Neuronal stem cell (in vitro differentiated cells): ENCODE results near the gene RER1.

Experiments used
- DNase-seq: peaks from one replicate; pipeline ENCODE4 v3.0.0-alpha.2; 2013; ENCODE audit warnings: low spot score
- H2AFZ ChIP-seq: one replicate; pipeline ENCODE4 v1.6.1; 2013; ENCODE audit warnings: mild to moderate bottlenecking, low read length, inconsistent platforms
- H2AK5ac ChIP-seq: 2 replicates; pipeline ENCODE4 v1.6.1; 2013; ENCODE audit warnings: low read depth, mild to moderate bottlenecking, inconsistent platforms, low read length, moderate library complexity, mixed read lengths
- H2BK120ac ChIP-seq: 2 replicates; pipeline ENCODE4 v1.6.1; 2013; ENCODE audit warnings: low read depth, mild to moderate bottlenecking, inconsistent platforms, low read length, moderate library complexity, mixed read lengths
- H2BK12ac ChIP-seq: one replicate; pipeline ENCODE4 v1.6.1; 2013; ENCODE audit warnings: low read length, inconsistent platforms
- H2BK15ac ChIP-seq: 2 replicates; pipeline ENCODE4 v1.6.1; 2013; ENCODE audit warnings: mild to moderate bottlenecking, low read length, inconsistent platforms, mixed read lengths
- H2BK5ac ChIP-seq: one replicate; pipeline ENCODE4 v1.6.1; 2013; ENCODE audit warnings: inconsistent platforms, mild to moderate bottlenecking, low read length, moderate library complexity
- H3K14ac ChIP-seq: one replicate; pipeline ENCODE4 v1.6.1; 2013; ENCODE audit warnings: low read length, inconsistent platforms
- H3K18ac ChIP-seq: 2 replicates; pipeline ENCODE4 v1.6.1; 2013; ENCODE audit warnings: low read length, inconsistent platforms
- H3K23ac ChIP-seq: 2 replicates; pipeline ENCODE4 v1.6.1; 2013; ENCODE audit warnings: low read depth, mild to moderate bottlenecking, mixed read lengths, low read length, inconsistent platforms; ENCODE audit not compliant: poor library complexity
- H3K27ac ChIP-seq: replicated peaks from 3 replicates; pipeline ENCODE4 v1.5.1; 2013; ENCODE audit warnings: low read length, inconsistent platforms
- H3K27me3 ChIP-seq, 3 experiments: 2 replicates each; pipeline ENCODE4 v1.6.1; 2013; ENCODE audit warnings: low read length in 3 of 3, mild to moderate bottlenecking in 2 of 3, inconsistent platforms in 1 of 3, low read depth in 1 of 3, mixed read lengths in 1 of 3, moderate library complexity in 1 of 3; ENCODE audit not compliant: control insufficient read depth in 3 of 3, insufficient read depth in 3 of 3
- H3K36me3 ChIP-seq, 2 donors: replicated peaks in 1 of 2; 2 replicates each; pipeline ENCODE4 v1.6.1; 2013; ENCODE audit warnings: low read length in 2 of 2; ENCODE audit not compliant: control insufficient read depth in 2 of 2, insufficient read depth in 2 of 2
- H3K4ac ChIP-seq: 2 replicates; pipeline ENCODE4 v1.6.1; 2013; ENCODE audit warnings: inconsistent platforms, mild to moderate bottlenecking, low read length, moderate library complexity
- H3K4me1 ChIP-seq, 2 donors: 1 replicate in 1 of 2; 2 replicates in 1 of 2; pipeline ENCODE4 v1.6.1; 2013; ENCODE audit warnings: low read length in 2 of 2, low read depth in 1 of 2; ENCODE audit not compliant: control insufficient read depth in 2 of 2, insufficient read depth in 1 of 2
- H3K4me2 ChIP-seq: one replicate; pipeline ENCODE4 v1.6.1; 2013; ENCODE audit warnings: mild to moderate bottlenecking, low read length, inconsistent platforms; ENCODE audit not compliant: insufficient read depth, poor library complexity, severe bottlenecking
- H3K4me3 ChIP-seq, 2 donors: 2 replicates each; pipeline ENCODE4 v1.5.1; 2013; ENCODE audit warnings: low read length in 2 of 2, mild to moderate bottlenecking in 2 of 2, inconsistent platforms in 1 of 2, moderate library complexity in 1 of 2
- H3K79me1 ChIP-seq: one replicate; pipeline ENCODE4 v1.6.1; 2013; ENCODE audit warnings: low read depth, mild to moderate bottlenecking, inconsistent platforms, low read length, moderate library complexity
- H3K9ac ChIP-seq: one replicate; pipeline ENCODE4 v1.6.1; 2013; ENCODE audit warnings: mild to moderate bottlenecking, low read depth, low read length, inconsistent platforms; ENCODE audit not compliant: poor library complexity
- H3K9me3 ChIP-seq, 2 donors: replicated peaks in 1 of 2; 2 replicates each; pipeline versions ENCODE3 to v1.6.1; 2013; ENCODE audit warnings: low read length in 2 of 2, mild to moderate bottlenecking in 2 of 2, inconsistent platforms in 1 of 2, low read depth in 1 of 2, mixed read lengths in 1 of 2, moderate library complexity in 1 of 2; ENCODE audit not compliant: control insufficient read depth in 2 of 2, insufficient read depth in 1 of 2
- H4K8ac ChIP-seq: one replicate; pipeline ENCODE4 v1.6.1; 2013; ENCODE audit warnings: low read depth, mild to moderate bottlenecking, inconsistent platforms, low read length, moderate library complexity
- H4K91ac ChIP-seq: one replicate; pipeline ENCODE4 v1.6.1; 2013; ENCODE audit warnings: low read length, low read depth, mild to moderate bottlenecking, inconsistent platforms; ENCODE audit not compliant: poor library complexity
- WGBS, 2 donors: extraction: QIAGEN DNeasy Blood & Tissue Kit; methylation state at CpG; one replicate each; pipeline ENCODE4 v1.1.7; 2013; ENCODE audit warnings: missing lambda C conversion rate in 2 of 2, mixed read lengths in 1 of 2; ENCODE audit not compliant: insufficient read length in 2 of 2, insufficient replicate concordance in 1 of 2; ENCODE audit errors: extremely low coverage in 2 of 2; 5-methylcytosine and 5-hydroxymethylcytosine counted together

The RER1 gene

DNA sequence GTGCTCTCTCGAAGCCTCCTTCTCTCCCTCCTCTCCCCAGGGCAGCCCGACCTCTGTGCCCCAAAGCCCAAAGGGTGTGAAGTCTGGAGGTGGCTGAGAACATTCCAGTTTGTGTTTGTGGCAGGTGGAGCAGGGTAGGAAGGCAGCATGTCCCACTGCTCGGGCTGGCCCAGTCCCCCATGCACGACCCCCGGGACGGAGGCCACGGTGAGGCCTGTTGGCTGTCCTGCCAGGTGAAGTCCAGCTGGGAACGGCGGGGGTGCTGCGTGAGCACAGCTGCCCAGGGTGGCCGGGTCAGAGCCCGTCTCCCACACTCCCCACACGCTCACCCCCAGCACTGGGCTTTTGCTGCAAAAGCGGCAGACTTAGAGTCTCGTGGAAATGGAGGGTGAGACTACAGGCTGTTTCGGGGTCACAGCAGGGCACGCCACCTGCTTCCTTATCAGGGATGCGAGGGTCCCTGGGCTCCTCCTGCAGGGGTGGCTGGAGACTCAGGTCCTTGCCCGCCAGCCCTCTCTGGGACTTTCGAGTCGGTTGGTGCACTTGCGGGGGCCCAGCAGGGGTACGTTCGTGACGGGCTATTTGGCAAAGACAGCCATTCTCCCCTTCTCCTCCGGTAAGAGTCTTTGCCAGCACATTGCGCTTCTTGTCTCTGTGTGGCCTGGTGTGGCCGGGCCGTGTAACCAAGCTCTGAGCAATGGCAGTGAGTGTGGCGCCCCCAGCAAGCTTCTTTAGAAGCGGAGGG, 40.6 kb upstream of the RER1 start:
- Histone ChIP-seq H3K4me3 (no peak overlapping the region), H3K23ac (no peak overlapping the region), H3K27ac (peak overlapping the region; percentile 44), H3K4me2 (no peak overlapping the region), H2BK15ac (peak overlapping the region; percentile 98), H3K79me1 (peaks cover 2% of the 10 kb centered on the region), H4K8ac (peak overlapping the region; percentile 73), H2BK120ac (peak overlapping the region; percentile 42), H2AK5ac (peak overlapping the region; percentile 94), H2AFZ (no peak overlapping the region), H3K9me3 (peaks cover 0 to 2% of the 10 kb centered on the region in 2 donors), H3K4me1 (peaks cover 26% of the 10 kb centered on the region in 2 donors), H3K14ac (peak overlapping the region; percentile 97), H2BK5ac (peak overlapping the region; percentile 84), H3K9ac (peak overlapping the region; percentile 64), H3K27me3 (peaks cover 0 to 2% (median 0%) of the 10 kb centered on the region in 3 experiments), H4K91ac (no peak overlapping the region), H3K4ac (no peak overlapping the region), H2BK12ac (peak overlapping the region; percentile 94), H3K36me3 (no peaks in the 10 kb centered on the region), H3K18ac (peak overlapping the region; percentile 96)
- no peak for DNase-seq
- WGBS, 2 donors = no CpG with 5 or more reads among the region's 31 CpGs

- Histone ChIP-seq H3K14ac (no peak overlapping the region), H3K36me3 (no peaks in the 10 kb centered on the region), H3K9me3 (peaks cover 0 to 2% of the 10 kb centered on the region in 2 donors), H2AFZ (no peak overlapping the region), H3K27me3 (peaks cover 0 to 2% (median 0%) of the 10 kb centered on the region in 3 experiments), H2BK5ac (no peak overlapping the region), H3K4me3 (no peak overlapping the region), H3K4ac (no peak overlapping the region), H4K8ac (no peak overlapping the region), H3K27ac (no peak overlapping the region), H3K9ac (no peak overlapping the region), H4K91ac (no peak overlapping the region), H3K4me2 (no peak overlapping the region), H3K4me1 (peaks cover 26% of the 10 kb centered on the region in 2 donors), H2BK15ac (no peak overlapping the region), H2BK12ac (no peak overlapping the region), H3K79me1 (peaks cover 2% of the 10 kb centered on the region), H3K18ac (no peak overlapping the region), H3K23ac (no peak overlapping the region), H2BK120ac (no peak overlapping the region), H2AK5ac (no peak overlapping the region)
- WGBS, 2 donors = no CpG with 5 or more reads among the region's 8 CpGs
- no peak for DNase-seq
Measured at GRCh38 chr1:2351723-2352122, 39.9 kb upstream of the RER1 start.

GRCh38 chr1:2352341-2352896, 39.2 kb upstream of the RER1 start:
- H2AFZ ChIP-seq = no peak overlapping the region
- peak overlapping the region; percentile 20 for H2BK15ac ChIP-seq
- H3K14ac ChIP-seq = no peak overlapping the region
- DNase-seq = no peak
- no peak overlapping the region for H3K9ac ChIP-seq
- H3K27me3 ChIP-seq = peaks cover 0 to 2% (median 0%) of the 10 kb centered on the region in 3 experiments
- no peak overlapping the region for H4K8ac ChIP-seq
- peaks cover 26% of the 10 kb centered on the region in 2 donors for H3K4me1 ChIP-seq
- no peak overlapping the region for H3K27ac ChIP-seq
- no peak overlapping the region for H4K91ac ChIP-seq
- no peak overlapping the region for H3K4ac ChIP-seq
- peak overlapping the region; percentile 75 for H3K23ac ChIP-seq
- H2BK12ac ChIP-seq = peak overlapping the region; percentile 50
- no peak overlapping the region for H3K18ac ChIP-seq
- H2BK5ac ChIP-seq = peak overlapping the region; percentile 8
- peaks cover 2% of the 10 kb centered on the region for H3K79me1 ChIP-seq
- no peaks in the 10 kb centered on the region for H3K36me3 ChIP-seq
- no peak overlapping the region for H3K4me3 ChIP-seq
- H3K4me2 ChIP-seq = no peak overlapping the region
- WGBS, 2 donors = no CpG with 5 or more reads among the region's 11 CpGs
- H3K9me3 ChIP-seq = peaks cover 0 to 2% of the 10 kb centered on the region in 2 donors
- H2AK5ac ChIP-seq = peak overlapping the region; percentile 48
- H2BK120ac ChIP-seq = peak overlapping the region; percentile 83

DNA sequence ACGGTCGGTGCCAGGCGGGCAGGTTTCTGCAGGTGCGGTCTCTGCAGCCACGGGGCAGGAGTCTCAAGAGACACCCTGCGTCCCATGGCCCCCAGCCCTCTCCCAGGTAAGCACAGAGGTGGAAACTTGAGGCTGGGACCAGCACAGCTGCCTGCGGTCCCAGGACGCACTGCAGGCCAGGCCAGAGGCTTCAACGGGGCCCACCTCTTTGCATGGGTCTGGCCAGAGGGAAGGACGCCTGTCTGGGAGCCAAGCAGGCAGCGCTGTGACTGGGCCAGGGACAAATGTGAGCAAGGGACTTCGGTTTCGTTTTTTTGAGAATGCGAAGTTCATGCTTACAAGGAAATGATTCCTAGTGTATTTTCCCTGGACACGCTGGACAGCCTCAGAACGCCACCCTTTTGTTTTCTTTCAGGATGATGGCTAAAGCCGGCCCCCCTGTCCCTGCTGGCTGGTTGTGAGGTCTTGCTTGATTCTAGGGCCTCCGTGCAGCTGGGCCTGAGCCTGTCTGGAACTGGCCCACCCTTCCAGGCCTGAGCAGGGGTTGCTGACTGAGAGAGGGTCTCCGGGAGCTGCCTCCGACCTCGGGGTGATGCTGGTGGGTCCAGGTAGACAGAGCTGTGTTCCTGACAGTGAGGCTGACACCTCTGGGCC, 38.6 kb upstream of the RER1 start:
- Histone ChIP-seq H3K14ac (no peak overlapping the region), H2BK12ac (peak overlapping the region; percentile 50), H3K36me3 (no peaks in the 10 kb centered on the region), H3K79me1 (peaks cover 2% of the 10 kb centered on the region), H2BK120ac (peak overlapping the region; percentile 83), H3K4me2 (no peak overlapping the region), H2AK5ac (no peak overlapping the region), H3K4me3 (no peak overlapping the region), H4K8ac (no peak overlapping the region), H3K18ac (peak overlapping the region; percentile 20), H3K27me3 (peaks cover 0 to 2% (median 0%) of the 10 kb centered on the region in 3 experiments), H3K4ac (no peak overlapping the region), H3K27ac (no peak overlapping the region), H3K9ac (no peak overlapping the region), H3K23ac (peak overlapping the region; percentile 75), H2AFZ (peak overlapping the region; percentile 75), H3K4me1 (peaks cover 26% of the 10 kb centered on the region in 2 donors), H4K91ac (no peak overlapping the region), H2BK5ac (peak overlapping the region; percentile 8), H3K9me3 (peaks cover 0 to 2% of the 10 kb centered on the region in 2 donors), H2BK15ac (peak overlapping the region; percentile 20)
- no peak for DNase-seq
- no CpG with 5 or more reads among the region's 21 CpGs for WGBS, 2 donors
